NCI-H2227 treated with DMSO at 0.1 percent for 48 hours (cell line): ENCODE measurements around the gene PUS7L.
"Not testable (repeated sequence)": the region's sequence is repeated elsewhere in the genome, so short reads cannot be mapped to it uniquely, and the experiment has no call there.

Experiments
- DNase-seq: peaks from one replicate; lab custom pipeline; 2025; lab: John Stamatoyannopoulos, UW

PUS7L gene

DNA sequence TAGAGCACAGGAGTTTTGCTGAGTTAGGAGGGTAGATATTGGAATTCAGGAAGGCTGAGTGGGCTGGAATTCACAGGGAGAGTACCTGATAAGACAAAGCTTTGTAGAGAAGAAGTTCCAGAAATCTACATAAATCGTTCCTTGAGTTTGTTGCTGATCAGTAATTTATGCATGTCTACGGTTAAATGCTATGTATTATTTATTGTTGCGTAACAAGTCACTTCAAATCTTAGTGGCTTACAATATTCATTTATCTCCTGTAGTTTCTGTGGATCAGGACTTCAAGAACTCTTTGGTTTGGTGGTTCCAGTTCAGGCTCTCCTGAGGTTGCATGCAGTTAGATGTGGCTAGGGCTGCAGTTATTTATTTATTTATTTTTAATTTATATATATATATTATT, 7.8 kb downstream of the PUS7L start:
- no peak for DNase-seq

- no peak for DNase-seq
Measured at GRCh38 chr12:43749016-43749415, 9.6 kb downstream of the PUS7L start.

DNA sequence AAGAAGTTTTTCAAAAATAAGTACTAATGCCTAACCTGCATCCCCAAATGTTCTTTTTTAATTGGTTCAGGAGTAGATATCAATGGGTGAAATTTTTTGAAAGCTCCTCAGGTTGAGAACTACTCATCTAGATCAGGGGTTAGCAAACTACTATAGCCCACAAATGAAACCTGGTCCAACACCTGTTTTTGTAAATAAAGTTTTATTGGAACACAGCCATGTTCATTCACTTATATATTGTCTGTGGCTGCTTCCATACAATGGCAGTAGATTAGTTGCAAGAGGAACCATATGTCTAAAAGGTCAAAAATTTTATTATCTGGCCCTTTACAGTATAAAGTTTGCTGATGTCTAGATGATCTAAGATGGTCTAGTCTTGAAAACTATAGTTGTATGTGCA, 13.8 kb downstream of the PUS7L start:
- DNase-seq: no peak

GRCh38 chr12:43742106-43742505, 16.5 kb downstream of the PUS7L start:
- DNase-seq: no peak

DNA sequence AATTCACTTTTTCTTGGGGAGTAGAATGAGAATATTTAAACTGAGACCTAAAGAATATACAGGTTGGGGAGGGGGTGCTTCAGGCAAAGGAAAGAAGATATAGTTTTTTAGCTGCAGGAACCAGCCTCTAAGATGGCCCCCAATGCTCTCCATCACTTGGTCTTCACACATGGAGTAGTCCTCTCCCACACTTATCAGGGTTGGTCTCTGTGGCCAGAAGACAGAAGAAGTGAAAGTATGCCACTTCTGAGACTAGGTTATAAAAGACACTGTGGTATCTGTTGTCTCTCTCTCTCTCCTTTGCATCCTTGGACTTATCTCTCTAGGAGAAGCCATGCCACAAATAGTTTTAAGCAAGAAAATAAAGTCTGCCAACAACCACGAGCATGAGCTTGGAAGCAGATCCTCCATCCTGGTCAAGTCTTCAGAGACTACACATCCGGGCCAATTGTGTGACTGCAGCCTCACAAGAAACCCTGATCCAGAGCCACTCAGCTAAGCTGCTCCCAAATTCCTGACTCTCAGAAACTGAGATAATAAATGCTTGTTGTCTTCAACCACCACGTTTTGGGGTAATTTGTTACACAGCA, 18.0 kb downstream of the PUS7L start:
- DNase-seq: no peak

DNA sequence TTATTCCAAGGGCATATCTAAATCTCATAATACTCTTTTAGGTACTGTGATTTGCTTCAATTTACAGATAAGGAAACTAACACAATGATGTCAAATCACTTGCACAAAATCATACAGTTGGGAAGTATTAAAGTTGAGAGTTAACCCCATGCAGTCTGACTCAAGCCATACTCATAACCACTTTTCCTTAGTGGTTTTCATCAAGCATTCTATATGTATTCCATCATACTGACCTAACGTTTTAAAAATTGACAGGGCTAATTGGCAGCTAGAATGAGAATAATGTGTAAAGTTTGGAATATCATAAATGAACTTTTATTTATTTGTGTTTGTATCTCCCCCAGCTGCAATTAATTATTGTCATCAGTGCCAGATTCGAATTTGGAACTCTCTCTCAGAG, 20.9 kb downstream of the PUS7L start:
- no peak for DNase-seq

DNA sequence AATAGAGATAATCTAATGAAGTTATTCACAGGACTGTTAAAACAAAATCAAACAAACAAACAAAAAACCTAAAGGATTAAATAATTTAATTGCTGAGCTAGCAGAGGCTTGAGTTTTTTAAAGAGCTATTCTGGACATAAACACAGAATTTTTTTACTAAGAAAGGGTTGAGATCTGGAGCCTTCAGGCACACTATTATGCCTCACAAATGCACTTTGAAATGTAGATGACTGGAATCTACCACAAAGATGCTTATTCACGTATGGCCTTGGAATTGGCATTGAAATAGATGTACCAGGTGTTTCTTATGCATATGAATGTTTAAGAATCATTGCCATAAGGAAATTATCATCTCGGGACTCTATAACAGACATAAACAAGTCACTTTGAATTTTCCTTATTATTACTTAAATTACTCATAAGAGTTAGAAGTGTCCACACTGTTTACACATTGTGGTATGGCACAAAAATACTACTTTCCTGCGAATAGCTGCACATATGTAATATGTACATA, 21.6 kb downstream of the PUS7L start:
- no peak for DNase-seq

GRCh38 chr12:43733687-43734086, 24.9 kb downstream of the PUS7L start:
- no peak for DNase-seq

DNA sequence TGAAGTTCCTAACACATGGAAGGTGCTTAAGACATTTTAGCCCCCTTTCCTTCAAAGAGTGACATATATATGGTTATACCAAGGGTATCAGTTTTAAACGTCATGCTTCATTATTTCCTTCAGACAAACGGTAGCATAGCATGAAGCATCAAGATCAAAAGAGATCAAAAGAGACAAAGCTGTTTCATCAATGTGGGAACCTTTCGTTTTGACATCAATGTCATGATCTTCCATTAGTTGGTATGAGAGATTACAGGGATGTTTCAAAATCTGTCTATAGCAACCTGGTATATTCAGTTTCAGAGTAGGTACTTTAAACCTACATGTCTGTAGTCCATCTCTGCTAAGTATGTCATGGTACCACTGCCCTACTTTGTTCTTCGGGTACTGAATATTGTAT, 28.3 kb downstream of the PUS7L start:
- DNase-seq: no peak

- no peak for DNase-seq
Measured at GRCh38 chr12:43728698-43729097, 29.9 kb downstream of the PUS7L start.

GRCh38 chr12:43728117-43728516, 30.5 kb downstream of the PUS7L start:
- DNase-seq: no peak

DNA sequence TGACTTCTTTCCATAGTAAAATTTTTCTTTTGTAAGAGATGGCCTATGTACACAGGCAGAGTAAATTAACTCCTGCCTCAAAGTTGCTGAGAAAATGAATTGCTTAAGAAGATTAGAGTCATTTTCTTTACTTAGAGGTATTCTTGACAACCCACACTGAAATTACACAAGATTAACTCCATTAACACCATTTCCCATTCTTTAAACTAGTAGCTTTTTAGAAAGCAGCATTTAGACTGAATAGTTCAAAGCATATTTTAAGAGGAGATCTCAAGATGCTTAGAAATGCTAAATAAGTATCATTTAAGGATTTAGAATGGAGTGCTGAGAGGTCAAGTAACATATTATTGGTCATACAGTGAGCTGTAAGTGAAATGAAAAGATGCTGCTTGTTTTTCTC, 35.5 kb downstream of the PUS7L start:
- no peak for DNase-seq

DNA sequence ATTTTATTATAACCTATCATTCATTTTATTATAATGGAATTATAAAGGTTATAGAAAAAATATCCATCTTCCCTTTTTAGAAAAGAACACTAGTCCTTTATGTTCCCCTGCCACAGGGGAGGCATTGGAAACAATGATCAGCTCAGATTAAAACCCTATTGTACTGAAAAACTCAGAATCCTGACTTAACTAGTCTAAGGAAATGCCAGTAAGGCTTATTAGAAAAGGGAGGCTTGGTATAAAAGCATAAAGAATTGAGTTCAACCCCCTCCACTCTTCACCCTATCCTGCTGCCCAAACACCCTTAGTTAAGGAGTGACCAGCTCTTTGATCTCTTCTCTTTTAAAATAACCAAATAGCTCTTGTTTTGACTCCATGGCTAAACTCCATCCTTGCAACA, 36.0 kb downstream of the PUS7L start:
- no peak for DNase-seq

DNA sequence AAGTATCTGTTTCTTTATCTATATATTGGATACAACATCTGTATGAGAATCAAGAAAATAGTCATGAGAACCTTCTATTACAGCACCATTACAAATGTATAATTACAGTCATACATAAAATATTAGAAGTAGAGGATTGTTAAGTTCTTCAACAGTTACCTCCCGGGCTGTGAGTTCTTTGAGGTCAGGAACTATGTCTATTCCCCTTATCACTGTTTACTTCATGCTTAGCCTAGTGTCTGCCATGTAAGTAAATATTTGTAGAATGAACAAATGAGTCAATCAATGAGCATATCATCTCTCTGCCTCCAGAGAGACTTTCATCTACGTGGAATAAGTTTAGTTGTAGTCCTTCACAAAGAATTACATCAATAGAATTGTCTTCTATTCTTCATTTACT, 47.2 kb downstream of the PUS7L start:
- DNase-seq: no peak

DNA sequence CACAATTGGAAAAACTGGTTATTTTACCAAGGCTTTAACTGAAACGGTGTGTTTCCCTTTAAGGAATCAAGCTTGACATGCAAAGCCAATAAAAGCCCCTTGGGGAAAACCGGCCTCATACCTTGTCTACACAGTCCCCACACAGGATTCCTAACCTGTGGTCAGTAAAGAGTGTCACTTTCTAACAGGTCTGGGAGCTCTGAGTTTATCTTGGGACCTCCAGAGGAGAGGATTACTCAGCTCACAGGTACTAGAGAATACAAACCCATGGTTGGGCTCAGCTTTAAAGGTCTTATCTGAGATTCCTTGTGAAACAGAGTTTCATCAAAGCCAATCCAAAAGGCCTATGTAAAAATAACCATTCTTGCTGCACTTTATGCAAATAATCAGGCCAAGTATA, 54.8 kb downstream of the PUS7L start:
- DNase-seq: not testable (repeated sequence)

- DNase-seq: not testable (repeated sequence)
Measured at GRCh38 chr12:43701194-43701593, 57.4 kb downstream of the PUS7L start.

GRCh38 chr12:43696154-43696553, 62.4 kb downstream of the PUS7L start:
- DNase-seq: no peak

DNA sequence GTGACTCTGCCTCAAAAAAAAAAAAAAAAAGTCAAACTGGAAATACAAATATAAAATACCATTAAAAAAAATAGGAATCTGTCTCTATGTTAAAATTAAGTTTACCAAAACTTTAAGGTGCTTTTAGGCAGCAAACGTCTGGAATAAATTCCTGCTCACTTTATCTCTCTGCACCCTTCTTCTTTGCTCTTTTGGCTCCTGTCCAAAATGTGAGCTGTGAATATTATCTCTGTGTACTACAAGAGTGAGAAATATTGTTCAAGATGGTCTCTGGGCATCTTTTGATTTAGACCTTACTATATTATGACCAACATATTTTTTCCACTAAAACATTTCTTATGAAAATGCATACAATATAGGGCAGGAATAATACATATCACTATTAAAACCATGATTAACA, 63.7 kb downstream of the PUS7L start:
- no peak for DNase-seq

DNA sequence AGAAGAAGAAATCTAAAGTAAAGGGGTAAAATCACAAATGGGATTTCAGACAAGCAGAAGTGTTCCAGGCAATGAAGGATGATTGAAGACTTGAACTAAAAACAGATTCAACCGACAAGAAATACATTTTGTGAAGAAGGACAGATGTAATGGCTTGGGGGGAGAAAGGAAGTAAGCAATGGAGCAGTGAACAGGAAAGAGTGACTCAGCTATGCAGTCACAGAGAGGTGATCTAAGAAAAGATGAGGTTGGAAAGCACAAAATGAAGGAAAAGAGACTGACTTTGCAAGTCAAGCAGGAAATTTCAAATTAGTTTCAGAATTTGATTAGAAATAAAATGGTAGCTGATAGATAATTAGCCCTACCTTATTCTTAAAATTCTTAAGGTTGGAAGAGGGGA, 66.5 kb downstream of the PUS7L start:
- DNase-seq: no peak

- not testable (repeated sequence) for DNase-seq
Measured at GRCh38 chr12:43685491-43685890, 73.1 kb downstream of the PUS7L start.

GRCh38 chr12:43676183-43676813, 82.3 kb downstream of the PUS7L start:
- DNase-seq: no peak

GRCh38 chr12:43675048-43675904, 83.3 kb downstream of the PUS7L start:
- no peak for DNase-seq

GRCh38 chr12:43669373-43669772, 89.2 kb downstream of the PUS7L start:
- no peak for DNase-seq
